Heart right ventricle (tissue), 16 donors: Measurements from ENCODE around the gene FASLG. TPM values are rescaled to one million over a fixed set of nuclear protein-coding genes. Genes with fewer than 3 reads are reported as not detected.
"Not testable (repeated sequence)": the region's sequence is repeated elsewhere in the genome, so short reads cannot be mapped to it uniquely, and the experiment has no call there.

Experiments
- ATAC-seq, 8 donors: fragments of 200-7000 bp; cut with Tn5 transposase; one replicate each; pipeline ENCODE4 v1.9.1; 2020; ENCODE audit warnings: mild to moderate bottlenecking in 8 of 8, moderate library complexity in 8 of 8, moderate number of reproducible peaks in 1 of 8
- DNase-seq, 2 donors: peaks; one replicate each; pipeline ENCODE4 v3.0.0-alpha.2; 2020
- H3K27ac ChIP-seq, 10 donors: fragments of 200-600 bp; sonication (generic) in 2 of 10; one replicate each; pipeline versions ENCODE4 v1.5.0 to v1.8.0; 2020 to 2022; ENCODE audit warnings: mild to moderate bottlenecking in 3 of 10
- H3K27me3 ChIP-seq, 7 donors: fragments of 200-600 bp; one replicate each; pipeline ENCODE4 v1.8.0; 2021 to 2022; ENCODE audit warnings: mild to moderate bottlenecking in 2 of 7
- H3K36me3 ChIP-seq, 9 donors: fragments of 200-600 bp; sonication (generic) in 1 of 9; one replicate each; pipeline versions ENCODE4 v1.5.0 to v1.8.0; 2020 to 2022; ENCODE audit warnings: mild to moderate bottlenecking in 2 of 9
- H3K4me1 ChIP-seq, 9 donors: fragments of 200-600 bp; sonication (generic) in 1 of 9; one replicate each; pipeline versions ENCODE4 v1.5.0 to v1.8.0; 2020 to 2022; ENCODE audit warnings: mild to moderate bottlenecking in 4 of 9
- H3K4me3 ChIP-seq, 10 donors: fragments of 200-600 bp; sonication (generic) in 2 of 10; one replicate each; pipeline versions ENCODE4 v1.5.0 to v1.8.0; 2020 to 2022; ENCODE audit warnings: mild to moderate bottlenecking in 7 of 10, moderate library complexity in 2 of 10
- H3K9me3 ChIP-seq, 11 donors: fragments of 200-600 bp in 10 of 11; sonication (generic) in 2 of 11; one replicate each; pipeline versions ENCODE4 v1.5.0 to v1.8.0; 2013 to 2022; ENCODE audit warnings: mild to moderate bottlenecking in 2 of 11, control low read depth in 1 of 11, moderate library complexity in 1 of 11
- CTCF ChIP-seq, 9 donors: fragments of 200-600 bp; sonication (generic) in 2 of 9; IDR thresholded peaks; one replicate each; pipeline versions ENCODE4 v1.5.0 to v1.8.0; 2021 to 2022; ENCODE audit warnings: antibody characterized with exemption in 9 of 9, mild to moderate bottlenecking in 5 of 9, moderate library complexity in 1 of 9
- WGBS, 2 donors: extraction: QIAGEN DNeasy Blood & Tissue Kit; methylation state at CpG; one replicate each; pipeline ENCODE4 v1.1.7; 2013; ENCODE audit warnings: inconsistent platforms in 1 of 2; 5-methylcytosine and 5-hydroxymethylcytosine counted together
- intact Hi-C, 10 donors: fragments of 100-400 bp; cut with DNase I; formaldehyde crosslinking; loops; one replicate each; pipeline versions ENCODE4 v1.11.1 to v1.14.2; 2022
- polyA plus RNA-seq, 2 donors: library from polyadenylated mRNA; stranded (reverse); fragments of 200-250 nt; gene quantifications; one replicate each; pipeline ENCODE4 v1.2.3, GENCODE V29; 2013
- total RNA-seq, 10 donors: library from RNA; stranded (reverse); fragmentation: NEBNext Ultra II Directional in 3 of 10; extraction: Animal tissue kit (Norgen Biotek cat#: 25700) in 3 of 10; gene quantifications; one replicate each; pipeline versions ENCODE4 v1.2.1 to v1.2.4, GENCODE V29; 2021 to 2023
- donor health status: Arrhythmogenic right ventricular cardiomyopathy.
- donor health status: ischemic (EF 13 %, LVEDD 7.1; RV severe dilation, severe dysfunction).
- donor health status: healthy with polysubstance abuse.
- donor health status: DM: no; HTN: yes; CAD: no.
- donor health status: DM: no; HTN: no; CAD: no.
- donor health status: ischemic (EF 25% LVEDD 6.9; RV normal size, moderate dysfunction).
- donor health status: ischemic (EF 25% LVEDD 5.7; RV mildly dilated, moderate dysfunction).
- donor health status: healthy.
- donor health status: DM: yes; HTN: yes; CAD: no.
- donor health status: Ischemic cardiomyopathy.
- donor health status: ischemic (EF 35%, LVEDD 5.7; RV mildly dilated, moderate dysfunction).
- donor health status: nonischemic (EF 11% LVEDD 7.7; RV severe dilation, severe dysfunction).
- donor health status: DM: yes; HTN: yes; CAD: no.
- donor health status: PGD.
- donor health status: ischemic (EF 29% LVEDD 5.4; RV normal size, mild dysfunction).
- donor health status: nonischemic (EF 23%, LVEDD 6.1; RV moderate dilation, normal function).

FASLG gene
- total and polyA plus RNA-seq, 12 donors: 0.03 to 1.7 (median 0.20) TPM; not detected in 8

GRCh38 chr1:172616195-172616594 lies 42.7 kb upstream of the FASLG start:
- WGBS, 2 donors: 63 to 69% methylated on average over 1 of the region's 1 CpG
- Histone ChIP-seq H3K36me3 (peaks cover 0 to 12% (median 0%) of the 10 kb centered on the region in 9 donors), H3K4me1 (no peaks in the 10 kb centered on the region), H3K9me3 (peaks cover 0 to 48% (median 15%) of the 10 kb centered on the region in 11 donors), H3K4me3 (no peak overlapping the region), H3K27ac (no peak overlapping the region), H3K27me3 (no peaks in the 10 kb centered on the region)
- intact Hi-C loops: loop anchor here in 1 of 10 donors (10.0 kb wide), 1 partner anchor 99 kb away; no protein-coding TSS in a partner anchor
- DNase-seq (no peak), ATAC-seq (no peak)
- no peak for TF ChIP-seq CTCF (IDR thresholded peaks at IDR 0.05)

- 73 to 75% methylated on average over 3 of the region's 3 CpGs for WGBS, 2 donors
- intact Hi-C loops: loop anchor here in 1 of 10 donors (10.0 kb wide), 1 partner anchor 98 kb away; no protein-coding TSS in a partner anchor
- no peak overlapping the region for H3K4me3 ChIP-seq
- no peaks in the 10 kb centered on the region for H3K4me1 ChIP-seq
- H3K27ac ChIP-seq: no peak overlapping the region
- H3K36me3 ChIP-seq: peaks cover 0 to 8% (median 0%) of the 10 kb centered on the region in 9 donors
- peaks cover 0 to 49% (median 15%) of the 10 kb centered on the region in 11 donors for H3K9me3 ChIP-seq
- no peaks in the 10 kb centered on the region for H3K27me3 ChIP-seq
- no peak for TF ChIP-seq CTCF (IDR thresholded peaks at IDR 0.05)
- no peak for ATAC-seq
- no peak for DNase-seq
Measured at GRCh38 chr1:172616636-172617035, 42.3 kb upstream of the FASLG start.

GRCh38 chr1:172620603-172621002 lies 38.3 kb upstream of the FASLG start:
- H3K27me3 ChIP-seq, H3K4me1 ChIP-seq, DNase-seq, H3K36me3 ChIP-seq, ATAC-seq, H3K4me3 ChIP-seq, intact Hi-C loops, H3K27ac ChIP-seq: not testable (repeated sequence)
- WGBS, 2 donors: 91 to 93% methylated on average over 9 of the region's 9 CpGs
- peaks cover 0 to 49% (median 15%) of the 10 kb centered on the region in 11 donors for H3K9me3 ChIP-seq

- DNase-seq: no peak
- Histone ChIP-seq H3K27me3 (no peaks in the 10 kb centered on the region), H3K27ac (no peak overlapping the region), H3K4me3 (no peak overlapping the region), H3K9me3 (peaks cover 0 to 43% (median 15%) of the 10 kb centered on the region in 11 donors), H3K4me1 (no peaks in the 10 kb centered on the region), H3K36me3 (no peaks in the 10 kb centered on the region)
- no peak for TF ChIP-seq CTCF (IDR thresholded peaks at IDR 0.05)
- intact Hi-C loops: no loop called here
- ATAC-seq: no peak
- WGBS, 2 donors: 50 to 61% methylated on average over 3 of the region's 3 CpGs
Measured at GRCh38 chr1:172622541-172622940, 36.4 kb upstream of the FASLG start.

- ATAC-seq (no peak), DNase-seq (no peak)
- no peak overlapping the region for H3K4me3 ChIP-seq
- no peaks in the 10 kb centered on the region for H3K36me3 ChIP-seq
- 84 to 88% methylated on average over 3 of the region's 3 CpGs for WGBS, 2 donors
- no peaks in the 10 kb centered on the region for H3K4me1 ChIP-seq
- no peak for TF ChIP-seq CTCF (IDR thresholded peaks at IDR 0.05)
- H3K27ac ChIP-seq: no peak overlapping the region
- intact Hi-C loops: no loop called here
- peaks cover 0 to 33% (median 15%) of the 10 kb centered on the region in 11 donors for H3K9me3 ChIP-seq
- no peaks in the 10 kb centered on the region for H3K27me3 ChIP-seq
Measured at GRCh38 chr1:172623748-172624147, 35.2 kb upstream of the FASLG start.
